Breast epithelium (tissue), 4 donors: ENCODE measurements around the gene KLHDC10. TPM values are rescaled to one million over a fixed set of nuclear protein-coding genes. Genes with fewer than 3 reads are reported as not detected.
"Not testable (repeated sequence)": the region's sequence is repeated elsewhere in the genome, so short reads cannot be mapped to it uniquely, and the experiment has no call there.

Source experiments
- DNase-seq, 2 donors: peaks; one replicate each; pipeline ENCODE4 v3.0.0-alpha.2; 2019; ENCODE audit warnings: low spot score in 2 of 2
- H3K27ac ChIP-seq, 2 donors: fragments of 200-600 bp; sonication (generic) in 1 of 2; one replicate each; pipeline ENCODE4 v1.5.1; 2016 to 2019; ENCODE audit warnings: mild to moderate bottlenecking in 1 of 2
- H3K27me3 ChIP-seq, 2 donors: fragments of 200-600 bp; sonication (generic) in 1 of 2; one replicate each; pipeline versions ENCODE4 v1.5.1 to v1.6.0; 2017 to 2019; ENCODE audit warnings: control low read depth in 1 of 2, mild to moderate bottlenecking in 1 of 2
- H3K36me3 ChIP-seq: fragments of 200-600 bp; one replicate; pipeline ENCODE4 v1.5.1; 2019
- H3K4me1 ChIP-seq, 2 donors: fragments of 200-600 bp; sonication (generic); one replicate each; pipeline ENCODE4 v1.5.1; 2016 to 2019; ENCODE audit warnings: control low read depth in 1 of 2
- H3K4me3 ChIP-seq, 3 donors: fragments of 200-600 bp; sonication (generic); 1 replicate in 2 of 3; 2 replicates in 1 of 3; pipeline ENCODE4 v1.5.1; 2016 to 2019; ENCODE audit warnings: mild to moderate bottlenecking in 3 of 3, moderate library complexity in 2 of 3
- H3K9me3 ChIP-seq, 2 donors: fragments of 200-600 bp; sonication (generic) in 1 of 2; one replicate each; pipeline ENCODE4 v1.5.1; 2016 to 2019; ENCODE audit warnings: control low read depth in 1 of 2
- CTCF ChIP-seq, 3 donors: fragments of 450-650 bp; IDR thresholded peaks; one replicate each; pipeline ENCODE4 v1.5.1; 2016 to 2017; ENCODE audit warnings: antibody characterized with exemption in 3 of 3, mild to moderate bottlenecking in 3 of 3, moderate library complexity in 3 of 3
- POLR2A ChIP-seq: fragments of 450-650 bp; IDR thresholded peaks from one replicate; pipeline ENCODE4 v1.6.1; 2016; ENCODE audit warnings: antibody characterized with exemption, mild to moderate bottlenecking, moderate library complexity
- POLR2AphosphoS5 ChIP-seq, 3 donors: sonication (generic); formaldehyde crosslinking; IDR thresholded peaks; one replicate each; pipeline ENCODE4 v1.6.1; 2017; ENCODE audit warnings: antibody characterized with exemption in 3 of 3
- intact Hi-C: fragments of 100-400 bp; cut with DNase I; formaldehyde crosslinking; loops from one replicate; pipeline ENCODE4 v1.15.1; 2023; ENCODE audit warnings: low total_unique reads
- total RNA-seq, 3 donors: library from RNA; depleted of rRNA; stranded (reverse); fragments of >200 nt; gene quantifications; one replicate each; pipeline ENCODE4 v1.1.0, GENCODE V29; 2016

The KLHDC10 gene
- total RNA-seq, 3 donors from 2014 or later, result 23.3 to 28.0 (median 28.0) TPM

- no peak for TF ChIP-seq POLR2AphosphoS5 (IDR thresholded peaks at IDR 0.05)
- intact Hi-C loops, result no loop called here
Observed at GRCh38 chr7:130084037-130084875, 13.9 kb downstream of the KLHDC10 start.

GRCh38 chr7:130085235-130085634 is 14.9 kb downstream of the KLHDC10 start:
- H3K36me3 ChIP-seq, H3K27me3 ChIP-seq, H3K4me1 ChIP-seq, intact Hi-C loops, H3K9me3 ChIP-seq, DNase-seq, H3K27ac ChIP-seq, H3K4me3 ChIP-seq: not testable (repeated sequence)

More at GRCh38 chr7:130084037-130084875, 13.9 kb downstream of the KLHDC10 start:
- H3K9me3 ChIP-seq, result no peaks in the 10 kb centered on the region
- no peaks in the 10 kb centered on the region for H3K36me3 ChIP-seq
- H3K27me3 ChIP-seq, result no peaks in the 10 kb centered on the region
- H3K4me1 ChIP-seq, result no peaks in the 10 kb centered on the region
- H3K4me3 ChIP-seq, result no peak overlapping the region
- DNase-seq, result no peak
- H3K27ac ChIP-seq, result no peak overlapping the region

GRCh38 chr7:130086938-130087337 is 16.6 kb downstream of the KLHDC10 start:
- intact Hi-C loops, result no loop called here
- H3K27ac ChIP-seq, result no peak overlapping the region
- H3K27me3 ChIP-seq, result no peaks in the 10 kb centered on the region
- no peak for DNase-seq
- TF ChIP-seq CTCF (IDR thresholded peaks at IDR 0.05) (no peak), POLR2A (no peak), POLR2AphosphoS5 (IDR thresholded peaks at IDR 0.05) (no peak)
- H3K4me3 ChIP-seq, result no peak overlapping the region
- H3K36me3 ChIP-seq, result no peaks in the 10 kb centered on the region
- no peaks in the 10 kb centered on the region for H3K4me1 ChIP-seq
- H3K9me3 ChIP-seq, result no peaks in the 10 kb centered on the region

- Histone ChIP-seq H3K4me3 (no peak overlapping the region), H3K27ac (no peak overlapping the region), H3K9me3 (no peaks in the 10 kb centered on the region), H3K27me3 (no peaks in the 10 kb centered on the region), H3K36me3 (no peaks in the 10 kb centered on the region), H3K4me1 (no peaks in the 10 kb centered on the region)
- DNase-seq, result no peak
- no peak for TF ChIP-seq POLR2AphosphoS5 (IDR thresholded peaks at IDR 0.05)
- TF ChIP-seq CTCF (IDR thresholded peaks at IDR 0.05), result no peak
- no peak for TF ChIP-seq POLR2A
- intact Hi-C loops, result no loop called here
Observed at GRCh38 chr7:130087364-130087763, 17.0 kb downstream of the KLHDC10 start.

- no peak for DNase-seq
- no peaks in the 10 kb centered on the region for H3K27me3 ChIP-seq
- H3K4me1 ChIP-seq, result no peaks in the 10 kb centered on the region
- H3K4me3 ChIP-seq, result no peak overlapping the region
- TF ChIP-seq CTCF (IDR thresholded peaks at IDR 0.05), result no peak
- TF ChIP-seq POLR2AphosphoS5 (IDR thresholded peaks at IDR 0.05), result no peak
- no peak for TF ChIP-seq POLR2A
- no peaks in the 10 kb centered on the region for H3K9me3 ChIP-seq
- H3K27ac ChIP-seq, result no peak overlapping the region
- intact Hi-C loops, result no loop called here
- H3K36me3 ChIP-seq, result no peaks in the 10 kb centered on the region
Observed at GRCh38 chr7:130090745-130091532, 20.6 kb downstream of the KLHDC10 start.

GRCh38 chr7:130091999-130092398 is 21.7 kb downstream of the KLHDC10 start:
- H3K36me3 ChIP-seq, result no peaks in the 10 kb centered on the region
- no peak overlapping the region for H3K4me3 ChIP-seq
- H3K4me1 ChIP-seq, result no peaks in the 10 kb centered on the region
- intact Hi-C loops, result no loop called here
- no peak for TF ChIP-seq CTCF (IDR thresholded peaks at IDR 0.05)
- no peak for TF ChIP-seq POLR2AphosphoS5 (IDR thresholded peaks at IDR 0.05)
- no peak for TF ChIP-seq POLR2A
- no peak overlapping the region for H3K27ac ChIP-seq
- no peak for DNase-seq
- H3K9me3 ChIP-seq, result no peaks in the 10 kb centered on the region
- no peaks in the 10 kb centered on the region for H3K27me3 ChIP-seq
